Measurements from ENCODE around the gene SPRYD3. TPM values are rescaled to one million over a fixed set of nuclear protein-coding genes. Genes with fewer than 3 reads are reported as not detected.

The SPRYD3 gene
- polyA plus RNA-seq, 3 donors = 17.8 to 26.9 (median 21.8) TPM

DNA sequence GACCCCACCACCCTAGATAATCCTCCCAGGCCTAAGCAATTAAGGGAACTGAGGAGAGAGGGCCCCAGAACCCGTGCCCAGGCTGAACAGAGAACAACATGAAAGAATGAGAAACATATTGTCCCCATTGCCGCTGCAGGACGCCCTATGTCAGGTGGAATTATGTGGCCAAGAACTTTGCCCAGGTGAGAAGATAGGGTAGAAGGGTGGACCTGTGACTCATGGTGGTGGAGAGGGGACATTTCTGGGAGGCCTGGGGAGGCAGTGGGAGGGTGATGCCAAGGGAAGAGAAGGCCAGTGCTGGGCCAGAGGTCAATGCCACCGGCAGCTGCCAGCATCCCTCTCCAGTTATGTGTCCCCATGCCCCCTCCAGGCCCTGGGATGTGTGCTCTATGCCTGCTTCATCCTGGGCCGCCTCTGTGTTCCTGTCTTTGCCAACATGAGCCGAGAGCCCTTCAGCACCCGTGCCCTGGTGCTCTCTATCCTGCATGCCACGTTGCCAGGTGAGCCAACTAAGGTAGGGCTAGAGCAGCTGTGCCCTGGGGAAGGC is 39.6 kb upstream of the SPRYD3 start:
- Histone ChIP-seq H3K4me1 (ENCODE audit: control insufficient read depth in 1 of 2, insufficient read depth in 2 of 2, low read length in 2 of 2) (no peaks in the 10 kb centered on the region), H3K4me3 (replicated peaks in 1 of 3; ENCODE audit: low read depth in 2 of 3, low read length in 3 of 3) (no peak overlapping the region), H4K20me1 (ENCODE audit: insufficient read depth, low read length) (no peaks in the 10 kb centered on the region), H3K27me3 (ENCODE audit: control insufficient read depth in 2 of 2, insufficient read depth in 2 of 2, low read length in 2 of 2) (no peaks in the 10 kb centered on the region), H3K9ac (ENCODE audit: insufficient read depth, low read length, poor library complexity, severe bottlenecking) (no peak overlapping the region), H2AFZ (ENCODE audit: insufficient read depth, low read depth, low read length, poor library complexity, severe bottlenecking) (no peak overlapping the region), H3K36me3 (replicated peaks in 1 of 2; ENCODE audit: control insufficient read depth in 1 of 2, insufficient read depth in 2 of 2, low read length in 2 of 2) (no peaks in the 10 kb centered on the region), H3K4me2 (replicated peaks; ENCODE audit: extremely low read depth, low read length, poor library complexity, severe bottlenecking) (no peak overlapping the region), H3K27ac (ENCODE audit: low read depth in 1 of 2, low read length in 2 of 2) (no peak overlapping the region), H3K79me2 (ENCODE audit: insufficient read depth, low read length) (no peaks in the 10 kb centered on the region), H3K9me3 (replicated peaks in 1 of 2; ENCODE audit: control insufficient read depth in 1 of 2, insufficient read depth in 1 of 2, low read length in 2 of 2) (no peaks in the 10 kb centered on the region)
- H3K9me3 Mint-ChIP-seq = peaks cover 0 to 4% (median 0%) of the 10 kb centered on the region in 7 donors
- DNase-seq = no peak
- no peak overlapping the region for H3K27ac Mint-ChIP-seq
- H3K36me3 Mint-ChIP-seq = no peaks in the 10 kb centered on the region
- peaks cover 0 to 4% (median 2%) of the 10 kb centered on the region in 3 donors for H3K27me3 Mint-ChIP-seq (ENCODE audit: low read depth in 3 of 3)
- no peaks in the 10 kb centered on the region for H3K4me1 Mint-ChIP-seq
- 94% methylated on average over 6 of the region's 8 CpGs for WGBS (ENCODE audit: insufficient coverage)
- intact Hi-C loops (cut with micrococcal nuclease) = no loop called here
- no peak overlapping the region for H3K4me3 Mint-ChIP-seq
- TF ChIP-seq, protein P1, sequence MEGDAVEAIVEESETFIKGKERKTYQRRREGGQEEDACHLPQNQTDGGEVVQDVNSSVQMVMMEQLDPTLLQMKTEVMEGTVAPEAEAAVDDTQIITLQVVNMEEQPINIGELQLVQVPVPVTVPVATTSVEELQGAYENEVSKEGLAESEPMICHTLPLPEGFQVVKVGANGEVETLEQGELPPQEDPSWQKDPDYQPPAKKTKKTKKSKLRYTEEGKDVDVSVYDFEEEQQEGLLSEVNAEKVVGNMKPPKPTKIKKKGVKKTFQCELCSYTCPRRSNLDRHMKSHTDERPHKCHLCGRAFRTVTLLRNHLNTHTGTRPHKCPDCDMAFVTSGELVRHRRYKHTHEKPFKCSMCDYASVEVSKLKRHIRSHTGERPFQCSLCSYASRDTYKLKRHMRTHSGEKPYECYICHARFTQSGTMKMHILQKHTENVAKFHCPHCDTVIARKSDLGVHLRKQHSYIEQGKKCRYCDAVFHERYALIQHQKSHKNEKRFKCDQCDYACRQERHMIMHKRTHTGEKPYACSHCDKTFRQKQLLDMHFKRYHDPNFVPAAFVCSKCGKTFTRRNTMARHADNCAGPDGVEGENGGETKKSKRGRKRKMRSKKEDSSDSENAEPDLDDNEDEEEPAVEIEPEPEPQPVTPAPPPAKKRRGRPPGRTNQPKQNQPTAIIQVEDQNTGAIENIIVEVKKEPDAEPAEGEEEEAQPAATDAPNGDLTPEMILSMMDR (IDR thresholded peaks at IDR 0.05) = no peak

DNA sequence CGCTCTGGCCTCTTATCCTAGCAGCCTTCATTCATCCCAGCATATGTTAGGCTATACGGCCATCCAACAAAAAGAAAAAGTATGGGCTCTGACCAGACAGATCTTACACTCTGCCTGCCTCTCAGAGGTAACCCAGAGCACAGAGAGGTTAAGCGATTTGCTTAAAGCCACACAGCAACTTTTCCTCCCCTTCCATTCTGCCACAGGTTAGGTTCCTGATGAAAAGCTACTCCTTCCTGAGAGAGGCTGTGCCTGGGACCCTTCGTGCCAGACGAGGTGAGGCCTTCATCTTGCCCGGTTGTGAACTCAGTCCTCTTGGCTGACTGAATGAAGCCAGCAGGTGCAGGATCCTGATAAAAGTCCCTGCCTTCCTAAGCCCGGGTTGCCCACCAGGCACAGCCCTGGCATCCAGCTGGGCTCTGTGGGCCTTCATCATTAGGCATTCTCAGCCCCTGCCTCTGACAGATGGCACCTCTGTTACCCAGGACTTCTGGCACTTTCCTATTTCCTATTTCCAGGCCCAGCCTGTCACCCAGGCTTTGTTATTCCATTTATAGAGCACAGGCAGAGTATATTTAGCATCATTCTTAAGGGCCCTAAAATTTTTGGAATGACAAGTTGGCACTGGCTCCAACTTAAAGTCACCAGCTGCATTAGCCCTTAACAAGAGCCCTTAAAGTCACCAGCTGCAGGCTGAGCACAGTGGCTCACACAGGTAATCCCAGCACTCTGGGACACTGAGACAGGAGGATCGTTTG is 36.9 kb upstream of the SPRYD3 start:
- Histone ChIP-seq H3K79me2 (ENCODE audit: insufficient read depth, low read length) (no peaks in the 10 kb centered on the region), H3K4me1 (ENCODE audit: control insufficient read depth in 1 of 2, insufficient read depth in 2 of 2, low read length in 2 of 2) (peaks cover 7 to 8% of the 10 kb centered on the region in 2 donors), H3K27me3 (ENCODE audit: control insufficient read depth in 2 of 2, insufficient read depth in 2 of 2, low read length in 2 of 2) (no peaks in the 10 kb centered on the region), H4K20me1 (ENCODE audit: insufficient read depth, low read length) (no peaks in the 10 kb centered on the region), H3K36me3 (replicated peaks in 1 of 2; ENCODE audit: control insufficient read depth in 1 of 2, insufficient read depth in 2 of 2, low read length in 2 of 2) (no peaks in the 10 kb centered on the region), H3K9me3 (replicated peaks in 1 of 2; ENCODE audit: control insufficient read depth in 1 of 2, insufficient read depth in 1 of 2, low read length in 2 of 2) (no peaks in the 10 kb centered on the region), H3K27ac (ENCODE audit: low read depth in 1 of 2, low read length in 2 of 2) (no peak overlapping the region), H2AFZ (ENCODE audit: insufficient read depth, low read depth, low read length, poor library complexity, severe bottlenecking) (no peak overlapping the region), H3K9ac (ENCODE audit: insufficient read depth, low read length, poor library complexity, severe bottlenecking) (no peak overlapping the region), H3K4me2 (replicated peaks; ENCODE audit: extremely low read depth, low read length, poor library complexity, severe bottlenecking) (no peak overlapping the region), H3K4me3 (replicated peaks in 1 of 3; ENCODE audit: low read depth in 2 of 3, low read length in 3 of 3) (no peak overlapping the region)
- DNase-seq = no peak
- WGBS (ENCODE audit: insufficient coverage) = 91% methylated on average over 5 of the region's 8 CpGs
- H3K4me3 Mint-ChIP-seq = no peak overlapping the region
- H3K27ac Mint-ChIP-seq = no peak overlapping the region
- peaks cover 0 to 4% (median 0%) of the 10 kb centered on the region in 3 donors for H3K27me3 Mint-ChIP-seq (ENCODE audit: low read depth in 3 of 3)
- H3K36me3 Mint-ChIP-seq = no peaks in the 10 kb centered on the region
- intact Hi-C loops (cut with micrococcal nuclease) = no loop called here
- TF ChIP-seq, protein P1 (IDR thresholded peaks at IDR 0.05) = no peak
- peaks cover 16% of the 10 kb centered on the region for H3K4me1 Mint-ChIP-seq
- peaks cover 0 to 2% (median 0%) of the 10 kb centered on the region in 7 donors for H3K9me3 Mint-ChIP-seq
